Osteoblast (primary cell): ENCODE results near the gene DPM1. TPM values are rescaled to one million over a fixed set of nuclear protein-coding genes. Genes with fewer than 3 reads are reported as not detected.

Experiments
- DNase-seq: peaks from one replicate; pipeline ENCODE4 v3.0.0; 2011; ENCODE audit warnings: low spot score, mixed read lengths; ENCODE audit not compliant: insufficient read length; ENCODE audit errors: missing footprints
- H2AFZ ChIP-seq: 2 replicates; pipeline ENCODE4 v1.6.0; 2011; ENCODE audit warnings: mild to moderate bottlenecking, low read length
- H3K27ac ChIP-seq: 2 replicates; pipeline ENCODE4 v1.5.1; 2011; ENCODE audit warnings: mild to moderate bottlenecking, low read depth, low read length, moderate library complexity
- H3K27me3 ChIP-seq: 2 replicates; pipeline ENCODE4 v1.6.0; 2012; ENCODE audit warnings: mild to moderate bottlenecking, control low read depth, inconsistent platforms, low read length, moderate library complexity; ENCODE audit not compliant: insufficient read depth
- H3K36me3 ChIP-seq: 2 replicates; pipeline ENCODE4 v1.5.1; 2011; ENCODE audit warnings: mild to moderate bottlenecking, low read length, control low read depth, moderate library complexity; ENCODE audit not compliant: insufficient read depth
- H3K4me1 ChIP-seq: 2 replicates; pipeline ENCODE4 v1.5.1; 2011; ENCODE audit warnings: mild to moderate bottlenecking, low read length, control low read depth, moderate library complexity; ENCODE audit not compliant: insufficient read depth
- H3K4me2 ChIP-seq: 2 replicates; pipeline ENCODE4 v1.6.0; 2011; ENCODE audit warnings: mild to moderate bottlenecking, low read length; ENCODE audit not compliant: insufficient read depth
- H3K4me3 ChIP-seq: fragments of 200-600 bp; sonication (generic); 3 replicates; pipeline ENCODE4 v1.5.1; 2012; ENCODE audit warnings: mild to moderate bottlenecking, low read length, inconsistent platforms; ENCODE audit not compliant: insufficient read depth
- H3K79me2 ChIP-seq: 2 replicates; pipeline ENCODE4 v1.6.0; 2012; ENCODE audit warnings: mild to moderate bottlenecking, low read length, control low read depth, inconsistent platforms; ENCODE audit not compliant: insufficient read depth
- H3K9me3 ChIP-seq: 2 replicates; pipeline ENCODE4 v1.5.1; 2011; ENCODE audit warnings: low read depth, low read length, control low read depth
- H4K20me1 ChIP-seq: 2 replicates; pipeline ENCODE4 v1.6.0; 2012; ENCODE audit warnings: mild to moderate bottlenecking, low read length, control low read depth; ENCODE audit not compliant: insufficient read depth
- total RNA-seq: library from RNA; depleted of rRNA; stranded (reverse); fragments of >200 nt; gene quantifications from 2 replicates; pipeline ENCODE4 v1.2.3, GENCODE V29; 2012
- TF ChIP-seq, protein P1 (sequence below): IDR thresholded peaks from 2 replicates; pipeline ENCODE4 v1.5.1; 2011; ENCODE audit warnings: mild to moderate bottlenecking, low read depth, low read length, moderate library complexity; ENCODE audit errors: extremely low read depth

The DPM1 gene
- total RNA-seq, 1 donor, result 53.2 TPM

DNA sequence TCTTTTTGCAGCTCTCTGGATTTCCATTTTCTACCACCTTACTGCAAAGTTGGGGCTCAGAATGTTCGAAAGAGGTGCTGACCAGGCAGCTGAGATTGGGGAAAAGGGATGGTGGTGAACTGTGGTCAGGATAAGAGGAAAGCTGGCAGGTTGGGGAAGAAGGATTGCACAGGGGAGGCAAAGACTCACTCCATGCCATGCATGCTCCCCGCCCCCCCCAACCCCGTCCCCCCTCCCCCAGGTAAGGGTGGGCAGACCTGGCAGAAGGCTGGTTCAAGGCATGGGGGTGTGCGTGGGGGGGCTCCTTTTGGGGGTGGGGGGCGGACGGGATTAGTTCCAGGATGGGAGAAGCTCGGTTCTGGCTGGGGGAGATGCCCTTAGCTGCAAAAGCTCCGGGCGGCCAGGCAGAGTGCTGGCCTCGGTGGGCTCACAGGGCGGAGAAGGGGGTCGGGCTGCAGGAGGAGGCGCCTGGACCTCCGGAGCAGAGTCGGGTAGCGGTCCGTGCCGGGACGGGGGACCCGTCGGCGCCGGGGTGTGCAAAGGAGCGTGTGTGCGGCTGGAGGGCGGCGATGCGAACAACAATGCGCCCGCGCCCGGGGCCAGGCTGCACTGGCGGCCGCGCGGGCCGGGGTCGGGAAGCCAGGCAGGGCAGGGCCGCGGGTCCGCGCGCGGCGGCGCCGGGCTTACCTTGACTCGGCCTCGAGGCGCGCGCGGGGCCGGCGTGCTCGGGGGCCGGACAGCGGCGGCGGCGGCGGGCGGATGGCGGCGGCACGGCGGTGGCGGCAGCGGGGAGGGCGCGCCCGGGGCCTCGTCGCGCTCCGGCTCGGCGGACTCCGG, 28.0 kb downstream of the DPM1 start:
- Histone ChIP-seq H3K79me2 (peaks cover 60% of the 10 kb centered on the region), H4K20me1 (peaks cover 41% of the 10 kb centered on the region), H3K4me3 (peak overlapping the region; percentile 76), H3K27me3 (no peaks in the 10 kb centered on the region), H2AFZ (no peak overlapping the region), H3K4me1 (peaks cover 20% of the 10 kb centered on the region), H3K9me3 (no peaks in the 10 kb centered on the region), H3K36me3 (peaks cover 47% of the 10 kb centered on the region), H3K4me2 (peak overlapping the region; percentile 81), H3K27ac (peak overlapping the region; percentile 43)
- TF ChIP-seq, protein P1, sequence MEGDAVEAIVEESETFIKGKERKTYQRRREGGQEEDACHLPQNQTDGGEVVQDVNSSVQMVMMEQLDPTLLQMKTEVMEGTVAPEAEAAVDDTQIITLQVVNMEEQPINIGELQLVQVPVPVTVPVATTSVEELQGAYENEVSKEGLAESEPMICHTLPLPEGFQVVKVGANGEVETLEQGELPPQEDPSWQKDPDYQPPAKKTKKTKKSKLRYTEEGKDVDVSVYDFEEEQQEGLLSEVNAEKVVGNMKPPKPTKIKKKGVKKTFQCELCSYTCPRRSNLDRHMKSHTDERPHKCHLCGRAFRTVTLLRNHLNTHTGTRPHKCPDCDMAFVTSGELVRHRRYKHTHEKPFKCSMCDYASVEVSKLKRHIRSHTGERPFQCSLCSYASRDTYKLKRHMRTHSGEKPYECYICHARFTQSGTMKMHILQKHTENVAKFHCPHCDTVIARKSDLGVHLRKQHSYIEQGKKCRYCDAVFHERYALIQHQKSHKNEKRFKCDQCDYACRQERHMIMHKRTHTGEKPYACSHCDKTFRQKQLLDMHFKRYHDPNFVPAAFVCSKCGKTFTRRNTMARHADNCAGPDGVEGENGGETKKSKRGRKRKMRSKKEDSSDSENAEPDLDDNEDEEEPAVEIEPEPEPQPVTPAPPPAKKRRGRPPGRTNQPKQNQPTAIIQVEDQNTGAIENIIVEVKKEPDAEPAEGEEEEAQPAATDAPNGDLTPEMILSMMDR, result no peak
- peak; percentile 61 for DNase-seq

DNA sequence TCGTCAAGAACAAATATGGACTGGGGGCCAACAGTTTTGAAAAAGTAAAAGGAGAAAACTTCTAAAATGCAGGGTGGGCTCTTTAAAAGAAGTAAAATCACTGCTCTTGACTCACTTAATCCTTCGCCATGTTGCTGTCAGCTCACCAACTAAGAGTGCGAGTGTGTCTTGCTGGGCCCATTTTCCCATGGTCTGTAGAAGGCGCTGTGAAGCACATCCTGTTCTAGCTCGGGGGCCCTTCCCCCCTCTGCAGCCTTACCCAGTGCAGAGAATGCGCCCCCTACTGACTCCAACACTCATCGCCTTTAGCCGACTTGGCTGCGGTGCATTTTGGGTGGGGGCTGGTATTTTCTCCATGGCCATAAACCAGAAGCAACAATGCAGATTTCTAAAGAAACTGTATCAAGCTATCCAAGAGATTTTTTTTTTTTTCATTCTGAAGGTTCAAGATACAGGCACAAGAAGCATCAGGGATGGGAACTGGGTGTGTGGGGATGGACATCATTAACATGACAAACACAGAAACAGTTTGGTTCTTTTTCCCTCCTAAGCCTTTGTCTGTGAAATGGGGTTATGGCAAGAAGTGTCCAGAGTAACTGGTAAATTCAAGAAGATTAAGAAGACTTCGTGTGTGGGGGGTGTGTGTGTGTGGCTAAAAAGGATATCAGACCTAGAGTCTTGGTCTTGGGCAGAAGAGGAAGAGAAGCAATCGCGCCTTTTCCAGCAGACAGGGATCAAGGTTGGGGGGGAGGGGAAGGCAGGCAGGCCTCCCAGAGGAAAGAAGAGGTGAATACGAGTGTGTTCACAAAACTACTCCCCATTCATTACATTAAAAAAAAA, 28.8 kb downstream of the DPM1 start:
- H3K27me3 ChIP-seq, result no peaks in the 10 kb centered on the region
- no peak overlapping the region for H2AFZ ChIP-seq
- TF ChIP-seq, protein P1, result peak; percentile 99
- DNase-seq, result peak; percentile 92
- H3K4me3 ChIP-seq, result peak overlapping the region; percentile 76
- no peaks in the 10 kb centered on the region for H3K9me3 ChIP-seq
- H3K27ac ChIP-seq, result peak overlapping the region; percentile 37
- H3K4me2 ChIP-seq, result peak overlapping the region; percentile 81
- peaks cover 42% of the 10 kb centered on the region for H3K36me3 ChIP-seq
- H3K79me2 ChIP-seq, result peaks cover 69% of the 10 kb centered on the region
- H3K4me1 ChIP-seq, result peaks cover 20% of the 10 kb centered on the region
- H4K20me1 ChIP-seq, result peaks cover 50% of the 10 kb centered on the region

DNA sequence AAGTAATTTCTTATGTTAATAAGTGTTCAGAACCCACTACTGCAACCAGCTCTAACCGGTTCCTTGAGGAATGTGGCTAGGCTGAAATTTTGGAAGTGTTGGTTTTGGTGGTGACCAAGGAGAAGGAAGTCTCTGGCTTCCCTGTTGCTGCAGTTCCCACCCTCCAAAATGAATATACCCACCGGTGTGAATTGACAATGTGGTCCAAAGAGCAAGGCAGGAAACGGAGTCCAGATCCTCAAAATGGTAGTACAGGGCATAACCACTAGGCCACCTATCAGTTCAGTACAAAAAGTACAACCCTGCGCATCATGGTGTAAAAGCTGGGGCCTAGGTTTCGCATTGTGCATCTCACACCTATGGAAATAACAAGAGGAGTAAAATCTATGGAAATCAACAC, 29.9 kb downstream of the DPM1 start:
- H3K9me3 ChIP-seq, result no peaks in the 10 kb centered on the region
- H3K27ac ChIP-seq, result peak overlapping the region; percentile 37
- peak overlapping the region; percentile 81 for H3K4me2 ChIP-seq
- TF ChIP-seq, protein P1, result no peak
- peaks cover 60% of the 10 kb centered on the region for H4K20me1 ChIP-seq
- no peaks in the 10 kb centered on the region for H3K27me3 ChIP-seq
- peaks cover 20% of the 10 kb centered on the region for H3K4me1 ChIP-seq
- peak overlapping the region; percentile 76 for H3K4me3 ChIP-seq
- H2AFZ ChIP-seq, result no peak overlapping the region
- H3K36me3 ChIP-seq, result peaks cover 35% of the 10 kb centered on the region
- no peak for DNase-seq
- peaks cover 79% of the 10 kb centered on the region for H3K79me2 ChIP-seq

DNA sequence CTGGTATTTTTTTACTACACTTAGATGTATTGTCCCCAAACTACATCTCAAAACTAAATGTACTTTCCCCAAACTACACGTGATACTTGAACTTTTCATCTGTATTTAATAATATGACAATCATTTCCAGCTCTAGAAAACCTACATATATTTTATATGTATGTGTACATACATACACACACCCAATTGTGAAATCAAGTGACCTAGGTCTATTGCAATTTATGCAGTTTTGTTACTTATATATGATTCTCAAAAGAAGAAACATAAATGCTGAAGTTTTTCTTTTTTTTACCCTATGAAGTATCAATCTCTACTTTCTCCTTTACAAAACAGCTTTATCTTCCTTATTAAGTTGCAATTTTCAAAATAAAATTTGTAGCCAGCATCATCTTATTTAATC, 31.8 kb downstream of the DPM1 start:
- TF ChIP-seq, protein P1, result no peak
- DNase-seq, result no peak
- peak overlapping the region; percentile 10 for H3K27ac ChIP-seq
- H3K79me2 ChIP-seq, result peaks cover 95% of the 10 kb centered on the region
- no peaks in the 10 kb centered on the region for H3K27me3 ChIP-seq
- H2AFZ ChIP-seq, result no peak overlapping the region
- H3K4me3 ChIP-seq, result no peak overlapping the region
- H3K4me2 ChIP-seq, result no peak overlapping the region
- peaks cover 38% of the 10 kb centered on the region for H3K36me3 ChIP-seq
- peaks cover 77% of the 10 kb centered on the region for H4K20me1 ChIP-seq
- H3K9me3 ChIP-seq, result no peaks in the 10 kb centered on the region
- peaks cover 17% of the 10 kb centered on the region for H3K4me1 ChIP-seq
